Thoracic aorta (tissue), 2 donors: ENCODE data around the gene DHRSX. TPM values are rescaled to one million over a fixed set of nuclear protein-coding genes. Genes with fewer than 3 reads are reported as not detected.

ENCODE experiments used
- ATAC-seq: fragments of 150-250 bp; one replicate; pipeline ENCODE4 v1.8.0; 2017; ENCODE audit warnings: low read depth; ENCODE audit not compliant: insufficient number of reproducible peaks, low FRiP score
- DNase-seq: peaks from one replicate; pipeline ENCODE4 v3.0.0-alpha.2; 2020; ENCODE audit warnings: low spot score
- H3K27ac ChIP-seq, 2 donors: fragments of 200-600 bp; sonication (generic); 1 replicate in 1 of 2; 2 replicates in 1 of 2; pipeline ENCODE4 v1.5.1; 2016; ENCODE audit warnings: mild to moderate bottlenecking in 2 of 2, moderate library complexity in 2 of 2
- H3K27me3 ChIP-seq: fragments of 200-600 bp; sonication (generic); replicated peaks from 2 replicates; pipeline ENCODE4 v1.6.0; 2016; ENCODE audit warnings: mild to moderate bottlenecking; ENCODE audit not compliant: insufficient read depth
- H3K36me3 ChIP-seq: fragments of 200-600 bp; sonication (generic); one replicate; pipeline ENCODE4 v1.5.1; 2016
- H3K4me1 ChIP-seq, 2 donors: fragments of 200-600 bp; sonication (generic); 1 replicate in 1 of 2; 2 replicates in 1 of 2; pipeline versions ENCODE4 v1.5.1 to v1.6.0; 2016; ENCODE audit warnings: low read depth in 2 of 2, mild to moderate bottlenecking in 1 of 2; ENCODE audit not compliant: control insufficient read depth in 1 of 2
- H3K4me3 ChIP-seq: fragments of 200-600 bp; sonication (generic); 2 replicates; pipeline ENCODE4 v1.5.1; 2016; ENCODE audit warnings: mild to moderate bottlenecking
- H3K9me3 ChIP-seq: fragments of 200-600 bp; sonication (generic); 2 replicates; pipeline ENCODE4 v1.5.1; 2016
- CTCF ChIP-seq: fragments of 200-600 bp; sonication (generic); IDR thresholded peaks from one replicate; pipeline ENCODE4 v1.5.1; 2019; ENCODE audit warnings: antibody characterized with exemption
- total RNA-seq, 2 donors: library from RNA; depleted of rRNA; stranded (reverse); fragments of >200 nt; gene quantifications; one replicate each; pipeline versions ENCODE4 v1.1.0 to v1.2.3, GENCODE V29; 2016

The DHRSX gene
- total RNA-seq, 2 donors from 2014 or later: 14.9 to 16.8 TPM

DNA sequence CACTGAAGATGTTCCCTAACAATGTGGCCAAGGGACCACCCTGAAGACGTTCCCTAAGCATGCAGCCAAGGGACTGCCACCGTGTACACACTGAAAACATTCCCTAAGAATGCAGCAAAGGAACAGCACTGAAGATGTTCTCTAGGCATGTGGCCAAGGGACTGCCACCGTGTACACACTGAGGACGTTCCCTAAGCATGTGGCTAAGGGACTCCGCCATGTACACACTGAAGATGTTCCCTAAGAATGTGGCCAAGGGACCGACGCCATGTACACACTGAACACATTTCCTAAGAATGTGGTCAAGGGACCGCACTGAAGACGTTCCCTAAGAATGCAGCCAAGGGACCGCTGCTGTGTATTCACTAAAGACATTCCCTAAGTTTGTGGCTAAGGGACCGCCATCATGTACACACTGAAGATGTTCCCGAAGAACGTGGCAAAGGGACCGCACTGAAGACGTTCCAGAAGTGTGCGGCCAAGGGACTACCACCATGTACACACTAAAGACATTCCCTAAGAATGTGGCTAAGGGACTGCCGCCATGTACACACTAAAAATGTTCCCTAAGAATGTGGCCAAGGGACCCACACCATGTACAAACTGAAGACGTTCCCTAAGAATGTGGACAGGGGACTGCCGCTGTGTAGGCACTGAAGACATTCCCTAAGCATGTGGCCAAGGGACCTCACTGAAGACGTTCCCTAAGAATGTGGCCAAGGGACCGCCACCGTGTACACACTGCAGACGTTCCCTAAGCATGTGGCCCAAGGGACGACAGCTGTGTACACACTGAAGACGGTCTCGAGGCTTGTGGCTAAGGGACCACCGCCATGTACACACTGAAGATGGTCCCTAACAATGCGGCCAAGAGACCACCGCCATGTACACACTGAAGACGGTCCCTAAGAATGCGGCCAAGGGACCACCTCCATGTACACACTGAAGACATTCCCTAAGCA lies 54.8 kb downstream of the DHRSX start:
- no peak for ATAC-seq
- Histone ChIP-seq H3K36me3 (peaks cover 4% of the 10 kb centered on the region), H3K27ac (no peak overlapping the region), H3K9me3 (no peaks in the 10 kb centered on the region), H3K27me3 (no peaks in the 10 kb centered on the region), H3K4me1 (no peaks in the 10 kb centered on the region), H3K4me3 (no peak overlapping the region)
- no peak for TF ChIP-seq CTCF
- no peak for DNase-seq

DNA sequence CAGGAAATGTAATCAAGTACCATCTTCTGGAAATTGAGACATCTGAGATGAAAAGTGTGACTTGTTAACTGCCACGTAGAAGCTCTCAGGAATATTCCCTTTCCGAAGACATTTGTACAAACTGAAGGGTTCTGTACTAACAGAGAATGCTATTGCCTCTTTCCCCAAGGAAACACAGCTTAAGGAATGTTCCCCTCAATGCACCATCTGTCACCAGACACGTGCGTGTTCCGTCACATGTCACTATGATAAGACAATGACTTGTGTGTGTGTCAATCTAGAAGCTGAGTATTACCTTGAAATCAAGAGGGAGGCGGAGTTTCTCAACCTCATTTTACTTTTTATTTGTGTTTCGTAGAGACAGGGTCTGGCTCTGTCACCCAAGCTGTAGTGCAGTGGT lies 58.1 kb downstream of the DHRSX start:
- TF ChIP-seq CTCF: no peak
- Histone ChIP-seq H3K4me3 (no peak overlapping the region), H3K4me1 (no peaks in the 10 kb centered on the region), H3K27me3 (no peaks in the 10 kb centered on the region), H3K9me3 (no peaks in the 10 kb centered on the region), H3K36me3 (peaks cover 6% of the 10 kb centered on the region), H3K27ac (no peak overlapping the region)
- DNase-seq (no peak), ATAC-seq (no peak)

DNA sequence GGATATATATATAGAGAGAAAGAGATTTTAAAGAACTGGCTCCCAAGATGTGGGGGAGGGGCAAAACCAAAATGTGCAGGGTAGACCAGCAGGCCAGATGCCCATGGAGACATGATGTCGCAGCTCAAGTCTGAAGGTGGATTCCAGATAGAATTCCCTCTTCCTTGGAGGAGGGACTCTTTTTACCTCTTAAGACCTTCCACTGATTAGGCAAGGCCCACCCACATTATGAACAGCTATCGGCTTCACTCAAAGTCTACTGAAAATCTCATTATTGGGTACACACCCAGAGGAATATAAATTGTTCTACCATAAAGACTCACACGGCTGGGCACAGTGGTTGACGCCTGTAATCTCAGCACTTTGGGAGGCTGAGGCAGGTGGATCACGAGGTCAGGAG lies 59.3 kb downstream of the DHRSX start:
- no peak for TF ChIP-seq CTCF
- ATAC-seq (no peak), DNase-seq (no peak)
- Histone ChIP-seq H3K27ac (no peak overlapping the region), H3K9me3 (no peaks in the 10 kb centered on the region), H3K4me1 (no peaks in the 10 kb centered on the region), H3K36me3 (peaks cover 3% of the 10 kb centered on the region), H3K4me3 (no peak overlapping the region), H3K27me3 (no peaks in the 10 kb centered on the region)

DNA sequence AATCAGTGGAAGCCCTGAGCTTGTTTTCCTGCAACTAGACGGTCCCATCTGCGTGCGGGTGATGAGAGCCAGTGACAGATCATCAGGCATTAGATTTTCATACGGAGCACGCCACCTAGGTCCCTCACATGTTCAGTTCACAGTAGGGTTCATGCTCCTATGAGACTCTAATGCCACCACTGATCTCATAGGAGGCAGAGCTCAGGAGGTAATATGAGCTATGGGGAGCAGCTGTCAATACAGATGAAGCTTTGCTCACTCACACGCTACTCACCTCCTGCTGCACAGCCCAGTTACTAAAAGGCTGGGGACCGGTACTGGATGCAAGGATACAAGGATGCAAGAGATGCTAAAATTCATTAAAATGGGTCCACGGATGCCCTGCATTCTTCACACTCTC lies 61.2 kb downstream of the DHRSX start:
- Histone ChIP-seq H3K27ac (no peak overlapping the region), H3K4me1 (no peaks in the 10 kb centered on the region), H3K27me3 (no peaks in the 10 kb centered on the region), H3K4me3 (no peak overlapping the region), H3K36me3 (peaks cover 3% of the 10 kb centered on the region), H3K9me3 (no peaks in the 10 kb centered on the region)
- no peak for ATAC-seq
- TF ChIP-seq CTCF: no peak
- no peak for DNase-seq

GRCh38 chrX:2435465-2435864 lies 65.3 kb downstream of the DHRSX start:
- ATAC-seq: no peak
- Histone ChIP-seq H3K4me3 (no peak overlapping the region), H3K36me3 (no peaks in the 10 kb centered on the region), H3K27me3 (no peaks in the 10 kb centered on the region), H3K27ac (no peak overlapping the region), H3K4me1 (no peaks in the 10 kb centered on the region), H3K9me3 (no peaks in the 10 kb centered on the region)
- no peak for TF ChIP-seq CTCF
- DNase-seq: no peak
